GM18526 (cell line): ENCODE data around the gene PANK3.

ENCODE experiments used
- POLR2A ChIP-seq: IDR thresholded peaks from 3 replicates; pipeline ENCODE4 v1.6.1; 2011; ENCODE audit not compliant: insufficient read length; ENCODE audit errors: extremely low read depth

The PANK3 gene

GRCh38 chr5:168578538-168579487, at the start of gene PANK3:
Gene PANK3, minus strand, starts transcription at chr5:168579368. Its CDS starts 85 bp downstream, at chr5:168579283.
- peak; percentile 71 for TF ChIP-seq POLR2A

GRCh38 chr5:168624850-168625364, 45.7 kb upstream of the PANK3 start:
- no peak for TF ChIP-seq POLR2A

DNA sequence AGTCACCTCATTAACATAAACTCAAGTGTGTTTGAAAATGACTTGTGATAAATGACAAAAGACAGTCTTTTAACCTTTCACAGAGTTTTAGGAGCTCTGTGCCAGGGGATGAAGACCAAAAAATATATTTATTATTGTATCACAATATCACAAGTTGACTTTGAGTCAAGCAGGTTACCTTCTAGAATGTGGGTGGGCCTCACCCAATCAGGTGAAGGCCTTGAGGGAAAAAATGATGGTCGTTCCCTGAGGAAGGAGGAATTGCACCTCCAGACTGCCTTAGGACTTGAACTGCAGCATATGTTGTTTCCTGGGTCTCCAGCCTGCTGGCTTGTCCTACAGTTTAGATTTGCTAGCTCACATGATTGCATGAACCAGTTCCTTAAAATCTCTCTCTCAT, 41.6 kb upstream of the PANK3 start:
- TF ChIP-seq POLR2A = no peak

DNA sequence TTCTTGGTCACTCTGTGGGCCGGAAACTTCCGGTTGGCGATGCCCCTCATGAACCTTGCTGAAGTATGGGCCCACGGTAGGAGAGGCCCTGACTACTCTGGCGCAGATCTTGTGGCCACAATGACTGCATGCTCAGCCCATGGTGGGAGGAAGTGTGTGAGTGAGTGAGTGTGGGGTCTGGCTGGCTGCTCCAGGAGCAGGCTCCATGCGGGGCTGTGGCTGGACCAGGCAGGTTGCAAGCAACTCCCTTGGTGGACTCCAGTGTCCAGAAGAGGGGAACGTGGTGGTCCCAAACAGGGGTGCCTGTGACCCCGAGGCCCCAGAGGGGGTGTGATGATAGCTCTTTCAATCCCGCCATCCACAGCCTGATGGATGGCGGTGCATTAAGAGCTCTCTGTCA, 35.5 kb upstream of the PANK3 start:
- no peak for TF ChIP-seq POLR2A

- no peak for TF ChIP-seq POLR2A
These were observed 34.8 kb upstream of the PANK3 start for GRCh38 chr5:168613996-168614395.

DNA sequence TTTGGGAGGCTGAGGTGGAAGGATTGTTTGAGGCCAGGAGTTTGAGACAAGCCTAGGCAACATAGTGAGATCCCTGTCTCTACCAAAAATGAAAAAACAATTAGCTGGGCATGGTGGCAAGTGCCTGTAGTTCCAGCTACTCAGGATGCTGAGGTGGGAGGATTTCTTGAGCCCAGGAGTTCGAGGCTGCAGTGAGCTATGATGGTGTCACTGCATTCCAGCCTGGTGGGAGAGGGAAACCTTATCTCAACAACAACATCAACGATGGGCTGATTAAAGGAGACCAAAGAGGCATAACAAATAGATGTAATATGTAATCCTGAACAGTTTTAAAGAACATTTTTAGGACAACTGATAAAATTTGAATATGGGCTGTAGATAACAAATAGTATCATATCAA, 34.2 kb upstream of the PANK3 start:
- TF ChIP-seq POLR2A = no peak

GRCh38 chr5:168612996-168613395, 33.8 kb upstream of the PANK3 start:
- TF ChIP-seq POLR2A = no peak

GRCh38 chr5:168612123-168612522, 33.0 kb upstream of the PANK3 start:
- no peak for TF ChIP-seq POLR2A

- no peak for TF ChIP-seq POLR2A
These were observed 32.0 kb upstream of the PANK3 start for GRCh38 chr5:168611165-168611564.

- TF ChIP-seq POLR2A = no peak
These were observed 30.8 kb upstream of the PANK3 start for GRCh38 chr5:168609806-168610482.

GRCh38 chr5:168608821-168609220, 29.7 kb upstream of the PANK3 start:
- TF ChIP-seq POLR2A = no peak

GRCh38 chr5:168608386-168608785, 29.2 kb upstream of the PANK3 start:
- TF ChIP-seq POLR2A = no peak

GRCh38 chr5:168607946-168608345, 28.8 kb upstream of the PANK3 start:
- no peak for TF ChIP-seq POLR2A

DNA sequence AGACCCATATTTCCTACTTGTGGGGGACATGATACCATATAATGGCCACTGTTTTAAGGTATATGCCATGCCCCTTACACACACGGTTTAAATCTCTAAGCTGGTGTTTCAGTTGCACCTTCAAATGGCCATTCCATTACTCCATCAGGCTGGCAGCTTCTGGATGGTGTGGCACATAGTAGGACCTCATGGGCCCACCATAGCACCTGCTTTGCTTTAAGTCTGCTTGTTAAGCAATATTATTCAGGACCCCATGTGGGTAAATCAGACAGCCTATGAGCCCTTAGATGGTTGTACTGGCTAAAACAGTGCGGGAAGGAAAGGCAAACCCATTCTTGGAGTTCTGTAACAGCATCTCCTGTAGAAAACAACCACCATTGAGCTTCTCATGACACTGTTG, 27.4 kb upstream of the PANK3 start:
- TF ChIP-seq POLR2A = no peak

DNA sequence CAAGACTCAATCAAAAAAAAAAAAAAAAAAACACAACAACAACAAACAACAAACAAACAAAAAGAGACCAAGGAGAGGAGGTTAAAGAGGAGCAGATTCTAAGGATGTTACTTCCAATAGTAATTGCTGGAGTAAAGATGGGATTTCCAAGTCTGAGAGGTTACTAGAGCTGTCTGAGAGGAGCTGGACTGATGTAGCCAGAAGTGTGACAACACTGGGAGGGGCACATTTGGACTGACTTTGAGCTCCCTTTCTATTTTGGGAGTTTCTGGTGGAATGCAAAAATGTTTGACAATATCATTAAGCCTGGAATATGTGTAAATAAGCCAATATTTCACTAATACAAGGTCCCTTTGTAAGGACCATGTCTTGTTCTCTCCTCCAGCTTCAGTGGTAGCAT, 25.3 kb upstream of the PANK3 start:
- TF ChIP-seq POLR2A = no peak

DNA sequence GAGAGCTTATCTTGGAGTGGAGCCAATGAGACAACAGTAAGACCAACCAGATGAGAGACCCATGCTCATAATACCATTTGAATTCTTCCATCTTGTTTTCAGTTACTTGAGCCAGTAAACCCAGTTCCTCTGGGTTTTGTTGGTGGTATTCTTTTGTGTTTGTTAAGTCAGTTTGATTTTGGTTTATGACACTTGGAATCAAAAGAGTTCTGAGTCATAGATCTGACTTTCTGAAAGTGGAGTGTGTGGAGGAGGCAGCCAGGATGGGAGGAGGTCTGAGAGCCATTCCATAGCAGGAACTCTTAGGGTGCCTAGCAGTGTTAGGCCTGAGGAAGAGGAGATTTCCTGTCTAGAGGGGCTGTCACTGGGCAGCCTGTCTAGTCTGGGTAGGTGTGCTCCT, 24.6 kb upstream of the PANK3 start:
- no peak for TF ChIP-seq POLR2A
